GM12875 (cell line): ENCODE data around the gene IL16.

Experiments used
- H3K4me3 ChIP-seq: one replicate; pipeline ENCODE4 v1.5.1; 2011; ENCODE audit warnings: low read depth, low read length, control low read depth
- CTCF ChIP-seq: IDR thresholded peaks from 2 replicates; pipeline ENCODE4 v1.5.1; 2011; ENCODE audit warnings: low read depth, mild to moderate bottlenecking, control low read depth, inconsistent platforms, low read length, moderate library complexity, borderline replicate concordance; ENCODE audit not compliant: insufficient read depth

The IL16 gene

GRCh38 chr15:81175496-81175895 lies 21.2 kb upstream of the IL16 start:
- no peak overlapping the region for H3K4me3 ChIP-seq
- no peak for TF ChIP-seq CTCF

- H3K4me3 ChIP-seq: no peak overlapping the region
- no peak for TF ChIP-seq CTCF
Observed at GRCh38 chr15:81176291-81176893, 20.3 kb upstream of the IL16 start.

GRCh38 chr15:81178365-81178764 lies 18.3 kb upstream of the IL16 start:
- no peak overlapping the region for H3K4me3 ChIP-seq
- no peak for TF ChIP-seq CTCF

GRCh38 chr15:81181220-81181619 lies 15.5 kb upstream of the IL16 start:
- TF ChIP-seq CTCF: no peak
- H3K4me3 ChIP-seq: no peak overlapping the region

- no peak overlapping the region for H3K4me3 ChIP-seq
- no peak for TF ChIP-seq CTCF
Observed at GRCh38 chr15:81182031-81182755, 14.5 kb upstream of the IL16 start.

GRCh38 chr15:81182756-81183438 lies 13.8 kb upstream of the IL16 start:
- no peak for TF ChIP-seq CTCF
- no peak overlapping the region for H3K4me3 ChIP-seq

GRCh38 chr15:81183439-81183775 lies 13.3 kb upstream of the IL16 start:
- TF ChIP-seq CTCF: no peak
- H3K4me3 ChIP-seq: no peak overlapping the region
